Liver (tissue), 9 donors: ENCODE data around the gene HAGH. TPM values are rescaled to one million over a fixed set of nuclear protein-coding genes. Genes with fewer than 3 reads are reported as not detected.

Source experiments
- DNase-seq: peaks from one replicate; pipeline ENCODE4 v3.0.0-alpha.2; 2017; ENCODE audit warnings: low spot score
- H3K27ac ChIP-seq, 2 donors: one replicate each; pipeline ENCODE4 v1.7.0; 2013; ENCODE audit warnings: inconsistent platforms in 2 of 2, low read length in 2 of 2, control low read depth in 1 of 2, low read depth in 1 of 2, mild to moderate bottlenecking in 1 of 2
- H3K27me3 ChIP-seq, 4 donors: one replicate each; pipeline versions ENCODE4 v1.6.1 to v1.7.0; 2013; ENCODE audit warnings: low read length in 3 of 4, inconsistent platforms in 1 of 4, mild to moderate bottlenecking in 1 of 4, moderate library complexity in 1 of 4; ENCODE audit not compliant: control insufficient read depth in 4 of 4, insufficient read depth in 4 of 4
- H3K36me3 ChIP-seq, 4 donors: one replicate each; pipeline versions ENCODE4 v1.6.1 to v1.7.0; 2013; ENCODE audit warnings: low read length in 3 of 4, mild to moderate bottlenecking in 3 of 4, low read depth in 1 of 4, moderate library complexity in 1 of 4; ENCODE audit not compliant: control insufficient read depth in 4 of 4, insufficient read depth in 3 of 4
- H3K4me1 ChIP-seq, 4 donors: one replicate each; pipeline versions ENCODE4 v1.6.1 to v1.7.0; 2013; ENCODE audit warnings: low read length in 3 of 4, mild to moderate bottlenecking in 3 of 4, moderate library complexity in 1 of 4; ENCODE audit not compliant: control insufficient read depth in 4 of 4, insufficient read depth in 4 of 4
- H3K4me3 ChIP-seq, 3 donors: one replicate each; pipeline versions ENCODE4 v1.6.1 to v1.7.0; 2013; ENCODE audit warnings: low read length in 3 of 3, control low read depth in 1 of 3, low read depth in 1 of 3, mild to moderate bottlenecking in 1 of 3
- H3K9ac ChIP-seq, 2 donors: one replicate each; pipeline ENCODE4 v1.7.0; 2013; ENCODE audit warnings: low read length in 2 of 2, mild to moderate bottlenecking in 2 of 2, moderate library complexity in 2 of 2, control low read depth in 1 of 2, low read depth in 1 of 2
- H3K9me3 ChIP-seq, 4 donors: one replicate each; pipeline versions ENCODE4 v1.6.1 to v1.7.0; 2013; ENCODE audit warnings: low read length in 3 of 4; ENCODE audit not compliant: control insufficient read depth in 4 of 4
- ATF3 ChIP-seq: IDR thresholded peaks from 2 replicates; pipeline ENCODE4 v1.6.1; 2016; ENCODE audit warnings: antibody characterized with exemption
- CTCF ChIP-seq: fragments of 150-350 bp; IDR thresholded peaks from 2 replicates; pipeline ENCODE4 v1.5.1; 2017; ENCODE audit warnings: improper control_type of control experiment, low read depth, low read length; ENCODE audit not compliant: missing input control
- EGR1 ChIP-seq, 2 donors: IDR thresholded peaks; 2 replicates each; pipeline ENCODE4 v1.6.1; 2016 to 2018; ENCODE audit warnings: antibody characterized with exemption in 2 of 2, low read depth in 2 of 2
- FOXA1 ChIP-seq: IDR thresholded peaks from 2 replicates; pipeline ENCODE4 v1.6.1; 2016; ENCODE audit warnings: antibody characterized with exemption
- FOXA2 ChIP-seq: IDR thresholded peaks from 2 replicates; pipeline ENCODE4 v1.6.1; 2016; ENCODE audit warnings: antibody characterized with exemption
- GABPA ChIP-seq, 2 donors: IDR thresholded peaks in 1 of 2; conservative IDR thresholded peaks in 1 of 2; 2 replicates each; pipeline ENCODE4 v1.6.1; 2016; ENCODE audit warnings: antibody characterized with exemption in 2 of 2, mild to moderate bottlenecking in 1 of 2, moderate library complexity in 1 of 2
- HNF4A ChIP-seq, 2 donors: conservative IDR thresholded peaks; 2 replicates each; pipeline ENCODE4 v1.6.1; 2016; ENCODE audit warnings: antibody characterized with exemption in 2 of 2, mild to moderate bottlenecking in 2 of 2
- HNF4G ChIP-seq: IDR thresholded peaks from 2 replicates; pipeline ENCODE4 v1.6.1; 2016; ENCODE audit warnings: antibody characterized with exemption
- JUND ChIP-seq, 2 donors: IDR thresholded peaks; 2 replicates each; pipeline ENCODE4 v1.6.1; 2016; ENCODE audit warnings: antibody characterized with exemption in 2 of 2
- MAX ChIP-seq: IDR thresholded peaks from 2 replicates; pipeline ENCODE4 v1.6.1; 2016; ENCODE audit warnings: antibody characterized with exemption
- NR2F2 ChIP-seq: IDR thresholded peaks from 2 replicates; pipeline ENCODE4 v1.6.1; 2016; ENCODE audit warnings: antibody characterized with exemption
- RAD21 ChIP-seq, 2 donors: IDR thresholded peaks; 2 replicates each; pipeline ENCODE4 v1.6.1; 2016; ENCODE audit warnings: antibody characterized with exemption in 2 of 2, mild to moderate bottlenecking in 2 of 2
- REST ChIP-seq: IDR thresholded peaks from 2 replicates; pipeline ENCODE4 v1.6.1; 2016; ENCODE audit warnings: antibody characterized with exemption, mild to moderate bottlenecking
- SP1 ChIP-seq: IDR thresholded peaks from 2 replicates; pipeline ENCODE4 v1.6.1; 2018; ENCODE audit warnings: antibody characterized with exemption, mild to moderate bottlenecking
- TAF1 ChIP-seq: conservative IDR thresholded peaks from 2 replicates; pipeline ENCODE4 v1.6.1; 2016; ENCODE audit warnings: antibody characterized with exemption, mild to moderate bottlenecking
- YY1 ChIP-seq: IDR thresholded peaks from 2 replicates; pipeline ENCODE4 v1.6.1; 2016; ENCODE audit warnings: antibody characterized with exemption, mild to moderate bottlenecking
- ZBTB33 ChIP-seq: IDR thresholded peaks from 2 replicates; pipeline ENCODE4 v1.6.1; 2016; ENCODE audit warnings: antibody characterized with exemption
- WGBS: extraction: QIAGEN DNeasy Blood & Tissue Kit; methylation state at CpG from one replicate; pipeline ENCODE4 v1.1.7; 2013; 5-methylcytosine and 5-hydroxymethylcytosine counted together
- polyA plus RNA-seq, 2 donors: library from polyadenylated mRNA; stranded (reverse) in 1 of 2; unstranded in 1 of 2; fragments of 200-250 nt in 1 of 2; fragments of >200 nt in 1 of 2; fragmentation: Nextera tagmentation in 1 of 2; extraction: Ambion mirVana in 1 of 2; gene quantifications; one replicate each; pipeline versions ENCODE4 v1.2.1 to v1.2.3, GENCODE V29; 2013 to 2015
- total RNA-seq, 2 donors: library from RNA; depleted of rRNA; stranded (reverse); fragments of >200 nt; gene quantifications; one replicate each; pipeline ENCODE4 v1.2.3, GENCODE V29; 2014
- donor health status: healthy.
- donor health status: healthy.
- donor health status: healthy.
- donor health status: healthy.
- donor health status: healthy.

Gene HAGH
- total and polyA plus RNA-seq, 4 donors, result 169 to 252 (median 204) TPM

GRCh38 chr16:1818873-1819525 lies 7.6 kb downstream of the HAGH start:
- TF ChIP-seq FOXA2, result no peak
- no peak for TF ChIP-seq FOXA1
- no peak for TF ChIP-seq MAX
- no peak for TF ChIP-seq CTCF
- TF ChIP-seq NR2F2, result no peak
- TF ChIP-seq JUND (IDR thresholded peaks at IDR 0.05), result no peak
- no peak for TF ChIP-seq YY1
- no peak for TF ChIP-seq SP1
- TF ChIP-seq EGR1 (IDR thresholded peaks at IDR 0.05; ENCODE audit: low read depth in 2 of 2), result no peak
- TF ChIP-seq HNF4G, result no peak
- TF ChIP-seq ZBTB33, result no peak
- TF ChIP-seq ATF3, result no peak
- TF ChIP-seq TAF1, result no peak
- TF ChIP-seq REST, result no peak
- no peak for TF ChIP-seq GABPA (IDR thresholded peaks at IDR 0.05 in 1 of 2, conservative IDR thresholded peaks at IDR 0.05 in 1 of 2)
- no peak for TF ChIP-seq HNF4A (conservative IDR thresholded peaks at IDR 0.05)
- TF ChIP-seq RAD21 (IDR thresholded peaks at IDR 0.05), result no peak
- H3K27ac ChIP-seq, result no peak overlapping the region
- 96% methylated on average over 35 of the region's 35 CpGs for WGBS
- H3K36me3 ChIP-seq, result peaks cover 12 to 29% (median 28%) of the 10 kb centered on the region in 4 donors
- no peak overlapping the region for H3K9ac ChIP-seq
- H3K27me3 ChIP-seq, result no peaks in the 10 kb centered on the region
- peaks cover 8 to 82% (median 71%) of the 10 kb centered on the region in 4 donors for H3K4me1 ChIP-seq
- peak; percentile 35 for DNase-seq
- H3K4me3 ChIP-seq, result no peak overlapping the region
- H3K9me3 ChIP-seq, result no peaks in the 10 kb centered on the region
